ENCODE results near the gene RDH8. TPM values are rescaled to one million over a fixed set of nuclear protein-coding genes. Genes with fewer than 3 reads are reported as not detected.
A peak's percentile ranks its signal among the peaks of the same experiment; 100 is the strongest.

The RDH8 gene
- total and polyA plus RNA-seq, 10 of the 15 experiments (the other 5 are each of a cell fraction or from before 2014, with no cell fraction given): 0.04 to 0.58 (median 0.05) TPM; not detected in 7

DNA sequence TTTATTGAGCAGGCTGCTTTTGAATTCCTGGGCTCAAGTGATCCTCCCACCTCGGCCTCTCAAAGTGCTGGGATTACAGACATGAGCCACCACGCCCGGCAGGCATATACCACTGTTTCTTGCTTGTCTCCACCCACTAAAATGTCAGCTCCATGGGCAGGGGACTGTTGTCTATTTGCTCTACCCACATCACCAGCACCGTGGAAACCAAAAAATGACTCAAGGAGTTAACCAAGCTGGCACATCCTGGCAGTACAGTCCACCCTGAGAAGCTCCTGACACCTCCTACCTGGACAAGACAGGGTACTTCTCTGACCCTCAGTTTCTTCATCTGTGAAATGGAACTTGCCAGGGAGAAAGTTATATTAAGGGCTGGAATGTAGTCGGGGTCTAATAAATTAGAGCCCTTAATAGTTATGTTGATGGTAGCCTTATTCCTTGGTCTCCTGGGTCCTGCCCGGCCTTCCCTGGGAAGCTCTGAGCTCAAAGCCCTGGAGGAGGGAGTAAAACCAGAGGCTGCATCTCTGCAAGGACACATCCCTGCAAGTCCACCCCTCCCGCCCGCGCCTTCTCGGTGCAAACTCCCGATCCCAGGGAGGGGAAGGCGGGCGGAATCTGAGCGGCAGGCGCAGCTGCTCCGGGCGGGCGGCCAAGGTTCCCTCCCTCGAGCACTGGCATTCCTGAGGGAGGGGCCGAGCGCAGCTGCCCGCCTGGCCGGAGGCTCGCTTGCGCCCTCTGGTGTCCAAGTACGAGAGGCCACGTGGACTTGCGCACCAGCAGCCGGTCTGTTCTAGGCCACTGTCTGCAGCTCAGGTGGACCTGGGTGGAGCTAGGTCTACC is 14.1 kb downstream of the RDH8 start (continued):
- TF ChIP-seq ZNF217 (IDR thresholded peaks at IDR 0.05) (no peak), BRCA1 (IDR thresholded peaks at IDR 0.05; ENCODE audit: low read depth, low read length) (no peak), CBX3 (IDR thresholded peaks at IDR 0.05; ENCODE audit: borderline replicate concordance, low read depth) (no peak), BACH1 (IDR thresholded peaks at IDR 0.05; ENCODE audit: borderline replicate concordance) (0 out of 2 replicates have a peak, but pooled peaks have one; percentile 19), MEF2B (IDR thresholded peaks at IDR 0.05; ENCODE audit: partially characterized antibody, poor library complexity, severe bottlenecking) (no peak), TBL1XR1 (IDR thresholded peaks at IDR 0.05; ENCODE audit: low read depth, low read length) (no peak), NFIC (IDR thresholded peaks at IDR 0.05; ENCODE audit: low read depth, low read length) (no peak), NR2F1 (conservative IDR thresholded peaks at IDR 0.05) (no peak), ZNF384 (IDR thresholded peaks at IDR 0.05; ENCODE audit: borderline replicate concordance, low read depth, low read length) (no peak), SUZ12 (IDR thresholded peaks at IDR 0.05; ENCODE audit: unreplicated experiment) (no peak), RFX5 (IDR thresholded peaks at IDR 0.05; ENCODE audit: low read depth, low read length) (no peak), TARDBP (IDR thresholded peaks at IDR 0.05; ENCODE audit: borderline replicate concordance) (no peak), RBBP5 (conservative IDR thresholded peaks at IDR 0.05) (no peak), ZSCAN29 (IDR thresholded peaks at IDR 0.05) (no peak)
- TF ChIP-seq, protein P1, sequence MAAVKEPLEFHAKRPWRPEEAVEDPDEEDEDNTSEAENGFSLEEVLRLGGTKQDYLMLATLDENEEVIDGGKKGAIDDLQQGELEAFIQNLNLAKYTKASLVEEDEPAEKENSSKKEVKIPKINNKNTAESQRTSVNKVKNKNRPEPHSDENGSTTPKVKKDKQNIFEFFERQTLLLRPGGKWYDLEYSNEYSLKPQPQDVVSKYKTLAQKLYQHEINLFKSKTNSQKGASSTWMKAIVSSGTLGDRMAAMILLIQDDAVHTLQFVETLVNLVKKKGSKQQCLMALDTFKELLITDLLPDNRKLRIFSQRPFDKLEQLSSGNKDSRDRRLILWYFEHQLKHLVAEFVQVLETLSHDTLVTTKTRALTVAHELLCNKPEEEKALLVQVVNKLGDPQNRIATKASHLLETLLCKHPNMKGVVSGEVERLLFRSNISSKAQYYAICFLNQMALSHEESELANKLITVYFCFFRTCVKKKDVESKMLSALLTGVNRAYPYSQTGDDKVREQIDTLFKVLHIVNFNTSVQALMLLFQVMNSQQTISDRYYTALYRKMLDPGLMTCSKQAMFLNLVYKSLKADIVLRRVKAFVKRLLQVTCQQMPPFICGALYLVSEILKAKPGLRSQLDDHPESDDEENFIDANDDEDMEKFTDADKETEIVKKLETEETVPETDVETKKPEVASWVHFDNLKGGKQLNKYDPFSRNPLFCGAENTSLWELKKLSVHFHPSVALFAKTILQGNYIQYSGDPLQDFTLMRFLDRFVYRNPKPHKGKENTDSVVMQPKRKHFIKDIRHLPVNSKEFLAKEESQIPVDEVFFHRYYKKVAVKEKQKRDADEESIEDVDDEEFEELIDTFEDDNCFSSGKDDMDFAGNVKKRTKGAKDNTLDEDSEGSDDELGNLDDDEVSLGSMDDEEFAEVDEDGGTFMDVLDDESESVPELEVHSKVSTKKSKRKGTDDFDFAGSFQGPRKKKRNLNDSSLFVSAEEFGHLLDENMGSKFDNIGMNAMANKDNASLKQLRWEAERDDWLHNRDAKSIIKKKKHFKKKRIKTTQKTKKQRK (IDR thresholded peaks at IDR 0.05; ENCODE audit: low read depth, low read length): no peak
- TF ChIP-seq, protein P2, sequence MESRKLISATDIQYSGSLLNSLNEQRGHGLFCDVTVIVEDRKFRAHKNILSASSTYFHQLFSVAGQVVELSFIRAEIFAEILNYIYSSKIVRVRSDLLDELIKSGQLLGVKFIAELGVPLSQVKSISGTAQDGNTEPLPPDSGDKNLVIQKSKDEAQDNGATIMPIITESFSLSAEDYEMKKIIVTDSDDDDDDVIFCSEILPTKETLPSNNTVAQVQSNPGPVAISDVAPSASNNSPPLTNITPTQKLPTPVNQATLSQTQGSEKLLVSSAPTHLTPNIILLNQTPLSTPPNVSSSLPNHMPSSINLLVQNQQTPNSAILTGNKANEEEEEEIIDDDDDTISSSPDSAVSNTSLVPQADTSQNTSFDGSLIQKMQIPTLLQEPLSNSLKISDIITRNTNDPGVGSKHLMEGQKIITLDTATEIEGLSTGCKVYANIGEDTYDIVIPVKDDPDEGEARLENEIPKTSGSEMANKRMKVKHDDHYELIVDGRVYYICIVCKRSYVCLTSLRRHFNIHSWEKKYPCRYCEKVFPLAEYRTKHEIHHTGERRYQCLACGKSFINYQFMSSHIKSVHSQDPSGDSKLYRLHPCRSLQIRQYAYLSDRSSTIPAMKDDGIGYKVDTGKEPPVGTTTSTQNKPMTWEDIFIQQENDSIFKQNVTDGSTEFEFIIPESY (IDR thresholded peaks at IDR 0.05): no peak
- TF ChIP-seq, protein P3, sequence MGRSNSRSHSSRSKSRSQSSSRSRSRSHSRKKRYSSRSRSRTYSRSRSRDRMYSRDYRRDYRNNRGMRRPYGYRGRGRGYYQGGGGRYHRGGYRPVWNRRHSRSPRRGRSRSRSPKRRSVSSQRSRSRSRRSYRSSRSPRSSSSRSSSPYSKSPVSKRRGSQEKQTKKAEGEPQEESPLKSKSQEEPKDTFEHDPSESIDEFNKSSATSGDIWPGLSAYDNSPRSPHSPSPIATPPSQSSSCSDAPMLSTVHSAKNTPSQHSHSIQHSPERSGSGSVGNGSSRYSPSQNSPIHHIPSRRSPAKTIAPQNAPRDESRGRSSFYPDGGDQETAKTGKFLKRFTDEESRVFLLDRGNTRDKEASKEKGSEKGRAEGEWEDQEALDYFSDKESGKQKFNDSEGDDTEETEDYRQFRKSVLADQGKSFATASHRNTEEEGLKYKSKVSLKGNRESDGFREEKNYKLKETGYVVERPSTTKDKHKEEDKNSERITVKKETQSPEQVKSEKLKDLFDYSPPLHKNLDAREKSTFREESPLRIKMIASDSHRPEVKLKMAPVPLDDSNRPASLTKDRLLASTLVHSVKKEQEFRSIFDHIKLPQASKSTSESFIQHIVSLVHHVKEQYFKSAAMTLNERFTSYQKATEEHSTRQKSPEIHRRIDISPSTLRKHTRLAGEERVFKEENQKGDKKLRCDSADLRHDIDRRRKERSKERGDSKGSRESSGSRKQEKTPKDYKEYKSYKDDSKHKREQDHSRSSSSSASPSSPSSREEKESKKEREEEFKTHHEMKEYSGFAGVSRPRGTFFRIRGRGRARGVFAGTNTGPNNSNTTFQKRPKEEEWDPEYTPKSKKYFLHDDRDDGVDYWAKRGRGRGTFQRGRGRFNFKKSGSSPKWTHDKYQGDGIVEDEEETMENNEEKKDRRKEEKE (IDR thresholded peaks at IDR 0.05): no peak
- TF ChIP-seq, protein P4, sequence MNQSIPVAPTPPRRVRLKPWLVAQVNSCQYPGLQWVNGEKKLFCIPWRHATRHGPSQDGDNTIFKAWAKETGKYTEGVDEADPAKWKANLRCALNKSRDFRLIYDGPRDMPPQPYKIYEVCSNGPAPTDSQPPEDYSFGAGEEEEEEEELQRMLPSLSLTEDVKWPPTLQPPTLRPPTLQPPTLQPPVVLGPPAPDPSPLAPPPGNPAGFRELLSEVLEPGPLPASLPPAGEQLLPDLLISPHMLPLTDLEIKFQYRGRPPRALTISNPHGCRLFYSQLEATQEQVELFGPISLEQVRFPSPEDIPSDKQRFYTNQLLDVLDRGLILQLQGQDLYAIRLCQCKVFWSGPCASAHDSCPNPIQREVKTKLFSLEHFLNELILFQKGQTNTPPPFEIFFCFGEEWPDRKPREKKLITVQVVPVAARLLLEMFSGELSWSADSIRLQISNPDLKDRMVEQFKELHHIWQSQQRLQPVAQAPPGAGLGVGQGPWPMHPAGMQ (IDR thresholded peaks at IDR 0.05; ENCODE audit: borderline replicate concordance): no peak
- TF ChIP-seq, protein P5, sequence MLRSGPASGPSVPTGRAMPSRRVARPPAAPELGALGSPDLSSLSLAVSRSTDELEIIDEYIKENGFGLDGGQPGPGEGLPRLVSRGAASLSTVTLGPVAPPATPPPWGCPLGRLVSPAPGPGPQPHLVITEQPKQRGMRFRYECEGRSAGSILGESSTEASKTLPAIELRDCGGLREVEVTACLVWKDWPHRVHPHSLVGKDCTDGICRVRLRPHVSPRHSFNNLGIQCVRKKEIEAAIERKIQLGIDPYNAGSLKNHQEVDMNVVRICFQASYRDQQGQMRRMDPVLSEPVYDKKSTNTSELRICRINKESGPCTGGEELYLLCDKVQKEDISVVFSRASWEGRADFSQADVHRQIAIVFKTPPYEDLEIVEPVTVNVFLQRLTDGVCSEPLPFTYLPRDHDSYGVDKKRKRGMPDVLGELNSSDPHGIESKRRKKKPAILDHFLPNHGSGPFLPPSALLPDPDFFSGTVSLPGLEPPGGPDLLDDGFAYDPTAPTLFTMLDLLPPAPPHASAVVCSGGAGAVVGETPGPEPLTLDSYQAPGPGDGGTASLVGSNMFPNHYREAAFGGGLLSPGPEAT (IDR thresholded peaks at IDR 0.05; ENCODE audit: low read depth): no peak

Data from GM12878 (cell line).